T-helper 1 cell treated with Interleukin-12 subunit alpha and Interleukin-12 subunit beta and Interleukin-4 antibody, amounts not matched to agents 30 ng/mL and 1 ng/mL, for 36 hours (primary cell): ENCODE measurements around the gene SESN2. TPM values are rescaled to one million over a fixed set of nuclear protein-coding genes. Genes with fewer than 3 reads are reported as not detected.

Experiments
- intact Hi-C: fragments of 100-400 bp; cut with micrococcal nuclease; formaldehyde crosslinking; loops from one replicate; pipeline ENCODE4 v1.15.1; 2024
- total RNA-seq: library from RNA; stranded (reverse); gene quantifications from 2 replicates; pipeline ENCODE4 v1.2.3, GENCODE V29; 2022

Gene SESN2, protein sequence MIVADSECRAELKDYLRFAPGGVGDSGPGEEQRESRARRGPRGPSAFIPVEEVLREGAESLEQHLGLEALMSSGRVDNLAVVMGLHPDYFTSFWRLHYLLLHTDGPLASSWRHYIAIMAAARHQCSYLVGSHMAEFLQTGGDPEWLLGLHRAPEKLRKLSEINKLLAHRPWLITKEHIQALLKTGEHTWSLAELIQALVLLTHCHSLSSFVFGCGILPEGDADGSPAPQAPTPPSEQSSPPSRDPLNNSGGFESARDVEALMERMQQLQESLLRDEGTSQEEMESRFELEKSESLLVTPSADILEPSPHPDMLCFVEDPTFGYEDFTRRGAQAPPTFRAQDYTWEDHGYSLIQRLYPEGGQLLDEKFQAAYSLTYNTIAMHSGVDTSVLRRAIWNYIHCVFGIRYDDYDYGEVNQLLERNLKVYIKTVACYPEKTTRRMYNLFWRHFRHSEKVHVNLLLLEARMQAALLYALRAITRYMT
- 15.0 and 16.9 TPM in 2 replicates for total RNA-seq

DNA sequence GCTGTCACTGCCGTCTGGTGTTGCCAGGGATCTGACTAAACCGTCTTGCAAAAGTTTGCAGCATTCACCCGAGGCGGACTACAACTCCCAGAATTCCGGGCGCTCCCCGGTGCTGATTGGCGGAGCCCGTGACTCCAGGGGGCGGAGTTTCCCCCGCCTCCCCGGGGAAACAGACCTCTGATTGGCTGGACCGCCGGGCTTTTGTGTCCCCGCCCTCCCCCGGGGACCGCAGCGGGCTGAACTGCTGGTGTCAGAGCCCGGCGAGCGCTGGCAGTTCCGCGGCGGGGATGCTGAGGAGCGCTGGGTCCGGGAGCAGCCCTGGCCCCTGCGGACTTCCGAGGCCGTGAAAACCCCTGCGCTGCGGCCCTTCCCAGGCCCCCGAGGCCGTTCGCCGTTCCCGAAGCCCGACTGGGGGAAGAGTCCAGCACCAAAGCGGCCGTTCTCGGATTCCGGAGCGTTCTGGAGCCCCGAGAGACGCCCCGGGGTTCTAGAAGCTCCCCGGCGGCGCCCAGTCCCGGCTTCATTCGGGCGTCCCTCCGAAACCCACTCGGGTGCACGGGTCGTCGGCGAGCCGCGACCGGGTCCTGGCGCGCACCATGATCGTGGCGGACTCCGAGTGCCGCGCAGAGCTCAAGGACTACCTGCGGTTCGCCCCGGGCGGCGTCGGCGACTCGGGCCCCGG lies at the start of gene SESN2:
Gene SESN2 (plus strand): TSS at position 267 of the 682 bp plus-strand sequence. CDS start 330 bp downstream, at position 597.
- intact Hi-C loops: loop anchor here (1.0 to 5.0 kb wide), 9 partner anchors 11 to 668 kb away; partner anchors contain the start of genes ATP5IF1, EYA3, PHACTR4 and TRNAU1AP

DNA sequence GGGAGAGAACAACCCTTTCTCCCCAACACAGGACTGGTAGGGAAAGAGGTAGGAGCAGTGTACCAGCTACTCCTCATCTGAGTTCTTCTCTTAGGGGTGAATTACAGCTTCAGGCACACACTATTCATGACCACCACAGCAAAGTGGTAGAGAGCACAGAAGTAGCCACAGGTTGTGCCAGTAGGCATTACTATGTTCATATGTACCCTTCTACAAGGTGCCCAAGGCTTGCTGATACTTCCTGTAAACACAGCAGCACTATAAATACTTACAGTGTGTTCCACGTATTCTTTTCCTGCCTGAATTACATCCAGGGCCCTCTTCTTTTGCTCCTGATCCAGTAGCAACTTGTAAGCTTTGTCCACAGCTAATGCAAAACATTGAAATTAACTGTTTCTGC lies 49.6 kb upstream of the SESN2 start:
- intact Hi-C loops: loop anchor here (1.0 to 2.0 kb wide), 5 partner anchors 9 to 351 kb away; no protein-coding TSS in a partner anchor

DNA sequence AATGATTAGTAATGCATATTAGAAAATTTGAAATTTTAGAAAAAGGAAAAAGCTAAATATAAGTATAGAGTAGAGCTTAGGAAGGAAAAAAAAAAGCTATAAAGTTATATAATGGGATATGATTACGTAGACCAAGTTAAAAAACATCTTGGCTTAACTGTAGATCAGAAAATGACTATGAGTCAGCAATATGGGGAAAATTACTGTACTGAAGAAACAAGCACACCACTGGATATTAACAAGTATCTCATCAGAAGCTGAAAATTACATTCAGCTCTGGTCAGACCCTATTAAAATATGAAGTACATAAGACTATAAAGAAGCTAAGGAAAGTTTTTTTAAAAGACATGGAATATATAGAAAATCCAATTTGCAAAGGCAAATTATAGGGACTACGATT lies 46.0 kb upstream of the SESN2 start:
- intact Hi-C loops: no loop called here

DNA sequence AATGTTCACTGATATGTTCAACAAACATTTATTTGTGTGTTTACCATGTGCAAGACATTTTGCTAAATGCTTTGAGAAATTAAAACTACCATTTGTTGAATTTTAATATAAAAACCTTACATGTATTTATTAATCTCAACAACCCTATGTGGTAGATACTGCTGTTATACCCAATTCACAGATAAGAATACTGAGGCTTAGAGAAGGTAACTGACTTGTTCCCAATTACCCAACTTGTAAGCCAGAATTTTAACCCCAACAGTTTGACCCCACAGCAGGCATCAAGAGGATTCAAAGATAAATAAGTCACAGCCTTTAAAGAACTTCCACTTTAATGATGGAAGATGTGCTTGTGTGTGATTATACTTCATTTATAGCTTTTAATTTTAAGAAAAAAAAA lies 30.2 kb upstream of the SESN2 start:
- intact Hi-C loops: no loop called here

DNA sequence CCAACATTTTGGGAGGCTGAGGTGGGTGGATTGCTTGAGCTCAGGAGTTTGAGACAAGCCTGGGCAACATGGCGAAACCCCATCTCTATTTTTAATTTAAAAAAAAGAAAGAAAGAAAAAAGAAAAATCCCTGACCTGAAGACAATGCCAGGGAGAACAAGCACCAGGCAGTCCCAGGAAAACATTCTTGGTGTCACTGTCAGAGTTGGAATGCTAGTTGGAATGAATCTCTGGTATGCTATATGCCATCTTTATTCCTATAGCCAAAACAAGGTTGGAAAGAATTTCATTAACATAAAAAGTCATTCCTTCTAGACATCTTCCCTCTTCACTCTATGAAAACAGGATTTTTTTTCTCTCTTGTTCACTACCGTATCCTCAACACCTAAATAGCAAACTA lies 29.3 kb upstream of the SESN2 start:
- intact Hi-C loops: no loop called here

DNA sequence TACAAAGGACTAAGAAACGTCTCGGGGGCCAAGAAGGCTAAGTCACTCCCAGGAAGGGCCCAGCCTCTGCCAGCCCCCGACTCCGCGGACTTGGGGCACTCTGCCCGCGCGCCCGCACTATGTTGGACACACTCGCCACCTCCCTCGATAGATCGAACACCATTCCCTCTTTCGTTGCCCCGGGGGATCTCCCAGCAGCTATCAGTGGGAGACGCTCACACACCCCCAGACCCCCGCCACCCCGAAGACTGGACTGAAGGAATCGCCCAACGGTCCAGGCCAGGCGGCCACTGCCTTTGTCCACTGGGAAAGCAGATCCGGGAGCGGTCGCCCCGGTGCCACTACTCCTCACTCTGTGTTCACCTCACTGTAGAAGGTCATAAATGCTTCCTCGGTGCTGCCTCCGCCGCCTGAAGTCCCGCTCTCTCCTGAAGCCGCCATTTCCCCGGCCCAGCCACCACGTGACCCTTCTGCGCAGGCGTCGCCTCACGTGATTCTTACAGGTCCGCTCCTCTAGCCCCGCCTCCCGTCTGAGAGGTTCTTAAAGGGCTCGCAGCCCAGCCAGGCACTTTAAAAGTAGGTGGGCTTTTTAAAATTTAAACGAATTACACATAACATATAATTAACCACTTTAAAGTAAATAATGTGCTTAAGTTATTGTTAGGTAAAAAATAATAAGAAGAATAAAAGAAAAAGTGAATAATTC lies 26.6 kb upstream of the SESN2 start, which contains the start of gene DNAJC8:
Gene DNAJC8 (minus strand): TSS at position 472 of the 706 bp plus-strand sequence. CDS start 31 bp downstream, at position 441.
- intact Hi-C loops: loop anchor here (2.0 kb wide), 1 partner anchor 460 kb away; the partner anchor contains the start of gene STX12

DNA sequence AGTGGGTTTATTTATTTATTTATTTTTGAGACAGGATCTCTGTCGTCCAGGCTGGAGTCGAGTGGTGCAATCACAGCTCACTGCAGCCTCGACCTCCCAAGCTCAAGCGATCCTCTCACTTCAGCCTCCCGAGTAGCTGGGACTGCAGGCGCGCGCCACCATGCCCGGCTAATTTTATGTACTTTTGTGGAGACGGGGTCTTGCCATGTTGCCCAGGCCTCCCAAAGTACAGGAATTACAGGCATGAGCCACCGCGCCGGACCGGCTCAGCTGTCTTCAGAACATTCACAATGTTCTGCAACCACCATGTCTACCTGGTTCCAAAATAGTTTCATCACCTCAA lies 26.1 kb upstream of the SESN2 start:
- intact Hi-C loops: loop anchor here (2.0 kb wide), 1 partner anchor 460 kb away; the partner anchor contains the start of gene STX12

DNA sequence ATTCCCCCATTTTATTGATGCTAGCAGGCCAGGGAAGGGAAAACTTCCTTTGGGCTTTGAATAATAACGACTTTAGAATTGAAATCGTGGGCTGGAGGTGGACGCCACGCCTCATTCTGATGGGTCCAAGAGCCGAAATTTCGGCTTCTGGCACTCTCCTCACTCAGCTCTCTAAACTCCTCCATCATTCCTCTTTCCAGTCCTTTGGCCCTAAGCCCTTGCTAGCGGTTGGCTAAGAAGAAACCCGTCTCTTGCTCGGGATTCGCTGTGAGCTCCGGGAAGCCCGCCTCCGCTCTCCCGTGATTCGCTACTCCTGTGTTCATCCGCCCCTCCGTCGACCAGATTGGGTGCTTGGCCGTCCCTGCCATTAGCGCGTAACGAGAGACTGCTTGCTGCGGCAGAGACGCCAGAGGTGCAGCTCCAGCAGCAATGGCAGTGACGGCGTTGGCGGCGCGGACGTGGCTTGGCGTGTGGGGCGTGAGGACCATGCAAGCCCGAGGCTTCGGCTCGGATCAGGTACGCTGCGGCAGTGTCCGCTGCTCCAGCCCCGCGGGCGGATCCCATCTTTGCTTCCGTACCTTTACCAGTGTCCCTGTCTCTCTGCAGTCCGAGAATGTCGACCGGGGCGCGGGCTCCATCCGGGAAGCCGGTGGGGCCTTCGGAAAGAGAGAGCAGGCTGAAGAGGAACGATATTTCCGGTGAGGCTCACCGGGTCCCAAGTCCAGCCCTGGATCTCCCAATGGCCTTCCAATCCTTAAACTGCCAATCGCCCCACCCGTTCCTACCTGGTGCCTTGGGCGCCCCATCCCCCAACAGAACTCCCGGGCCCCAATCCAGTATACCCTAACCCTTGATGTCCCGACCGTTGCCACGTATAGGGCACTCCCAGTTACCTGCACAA lies 23.3 kb upstream of the SESN2 start, which contains the start of gene ATP5IF1:
Gene ATP5IF1 (plus strand): TSS at position 370 of the 901 bp plus-strand sequence. CDS start 60 bp downstream, at position 430.
- intact Hi-C loops: loop anchor here (1.0 kb wide), 5 partner anchors 10 to 364 kb away; partner anchors contain the start of genes EYA3, SESN2 and THEMIS2

DNA sequence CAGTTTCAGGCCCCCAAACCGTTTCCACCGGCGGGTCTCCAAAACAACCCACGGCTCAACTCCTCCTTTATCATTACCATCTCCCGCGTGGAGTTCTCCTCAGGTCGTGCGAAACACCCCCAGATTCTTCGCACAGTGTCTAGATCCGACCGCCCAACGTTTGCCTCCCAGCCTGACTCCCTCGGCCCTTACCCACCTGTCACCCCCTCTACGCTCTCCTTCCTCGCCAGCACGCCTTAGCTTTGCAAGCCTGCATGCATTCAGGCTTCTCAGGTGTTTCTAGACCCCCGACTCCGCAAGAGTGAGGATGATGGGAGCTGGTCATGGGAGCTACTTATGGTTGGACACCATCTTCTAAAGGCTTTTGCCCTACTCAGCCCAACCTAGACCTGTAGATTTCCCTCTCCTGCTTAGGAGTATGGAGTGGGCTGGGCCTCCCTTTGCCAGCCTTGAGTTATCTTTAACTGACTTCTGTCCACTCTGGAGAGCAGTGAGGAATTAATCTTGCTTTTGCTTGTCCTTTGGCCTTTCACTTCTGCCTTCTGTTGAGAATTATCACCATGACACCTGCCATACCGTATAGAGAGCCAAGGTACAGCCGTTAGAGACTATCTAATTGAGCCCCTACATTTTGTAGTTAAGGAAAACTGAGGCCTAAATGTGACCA lies 22.5 kb upstream of the SESN2 start:
- intact Hi-C loops: loop anchor here (1.0 kb wide), 3 partner anchors 10 to 92 kb away; partner anchors contain the start of gene SESN2

DNA sequence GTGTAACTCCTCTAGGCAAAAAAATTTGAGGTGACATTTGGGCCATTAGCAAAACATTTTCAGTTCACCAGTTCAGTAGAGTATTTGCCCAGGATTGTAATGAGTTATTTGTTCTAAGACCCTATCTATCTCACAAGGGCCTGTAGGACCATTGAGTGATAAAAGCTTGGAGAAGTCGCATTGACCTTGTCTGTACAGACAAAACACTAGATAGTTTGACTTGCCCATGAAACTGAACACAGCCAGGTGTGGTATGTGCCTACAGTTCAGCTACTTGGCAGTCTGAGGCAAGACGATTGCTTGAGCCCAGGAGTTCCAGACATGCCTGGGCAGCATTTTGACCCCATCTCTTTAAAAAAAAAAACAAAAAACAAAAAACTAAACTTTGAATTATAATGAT lies 20.3 kb upstream of the SESN2 start:
- intact Hi-C loops: no loop called here

DNA sequence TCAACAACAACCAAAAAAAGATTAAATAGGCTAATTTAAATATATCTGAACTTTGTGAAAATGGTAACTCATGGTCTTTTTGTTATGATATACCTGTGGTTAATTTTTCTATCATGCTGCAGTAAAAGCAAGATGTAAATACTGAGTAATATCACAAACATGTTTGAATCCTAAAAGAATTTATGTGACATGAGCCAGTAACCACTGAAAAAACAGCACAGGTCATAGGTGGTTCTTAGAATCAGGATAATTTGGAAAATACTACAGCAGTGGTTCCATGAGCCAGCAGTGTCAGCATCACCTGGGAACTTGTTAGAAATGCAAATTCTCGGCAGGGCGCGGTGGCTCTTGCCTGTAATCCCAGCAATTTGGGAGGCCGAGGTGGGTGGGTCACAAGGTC lies 19.3 kb upstream of the SESN2 start:
- intact Hi-C loops: no loop called here

DNA sequence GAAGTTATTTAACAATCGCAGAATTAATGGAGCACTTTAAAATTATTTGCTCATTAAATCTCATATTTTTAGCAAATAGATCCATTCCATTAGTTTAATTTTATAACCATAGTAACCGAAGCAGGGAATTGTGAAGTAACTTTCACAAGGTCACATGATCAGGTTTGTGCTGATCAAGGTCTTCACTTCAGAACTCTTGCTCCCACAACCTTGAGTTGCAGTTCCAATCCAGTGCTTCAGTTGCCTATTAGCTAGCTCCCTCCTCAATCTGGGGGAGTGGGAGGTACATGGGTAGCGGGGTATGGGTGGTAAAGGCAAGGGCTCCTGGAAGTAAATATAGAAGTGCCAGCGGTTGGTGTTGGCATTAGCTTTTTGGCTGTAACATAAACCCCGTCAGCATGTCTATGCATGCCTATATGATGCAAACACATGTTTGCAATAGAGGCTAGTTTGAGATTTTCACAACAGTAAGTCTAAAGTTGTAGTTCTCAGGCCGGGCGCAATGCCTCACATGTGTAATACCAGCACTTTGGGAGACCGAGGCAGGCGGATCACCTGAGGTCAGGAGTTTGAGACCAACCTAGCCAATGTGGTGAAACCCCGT lies 17.6 kb upstream of the SESN2 start:
- intact Hi-C loops: no loop called here

DNA sequence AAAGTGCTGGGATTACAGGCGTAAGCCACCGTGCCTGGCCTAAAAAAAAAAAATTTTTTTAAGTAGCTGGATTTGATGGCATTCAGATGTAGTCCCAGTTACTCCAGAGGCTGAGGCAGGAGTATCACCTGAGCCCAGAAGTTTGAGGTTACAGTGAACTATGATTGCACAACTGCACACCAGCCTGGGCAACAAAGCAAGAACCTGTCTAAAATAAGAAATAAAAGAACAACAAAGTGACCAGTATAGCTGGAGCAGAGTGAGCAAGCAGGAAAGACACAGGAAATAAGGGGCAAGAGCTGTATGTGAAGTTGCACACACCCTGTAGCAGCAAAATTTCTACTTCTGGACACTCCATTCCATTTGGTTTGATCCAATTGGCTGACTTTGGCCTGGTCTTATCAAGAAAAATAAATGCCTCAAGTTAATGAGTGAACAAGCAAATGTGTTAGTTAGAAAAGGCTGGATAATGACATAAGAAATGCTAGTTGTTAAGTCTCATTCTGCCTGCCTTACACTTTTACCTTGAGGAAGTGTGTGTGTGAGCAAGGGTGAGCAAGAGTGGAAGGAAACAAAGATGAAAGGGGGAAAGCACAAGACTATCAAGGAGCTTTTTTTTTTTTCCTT lies 15.5 kb upstream of the SESN2 start:
- intact Hi-C loops: no loop called here

DNA sequence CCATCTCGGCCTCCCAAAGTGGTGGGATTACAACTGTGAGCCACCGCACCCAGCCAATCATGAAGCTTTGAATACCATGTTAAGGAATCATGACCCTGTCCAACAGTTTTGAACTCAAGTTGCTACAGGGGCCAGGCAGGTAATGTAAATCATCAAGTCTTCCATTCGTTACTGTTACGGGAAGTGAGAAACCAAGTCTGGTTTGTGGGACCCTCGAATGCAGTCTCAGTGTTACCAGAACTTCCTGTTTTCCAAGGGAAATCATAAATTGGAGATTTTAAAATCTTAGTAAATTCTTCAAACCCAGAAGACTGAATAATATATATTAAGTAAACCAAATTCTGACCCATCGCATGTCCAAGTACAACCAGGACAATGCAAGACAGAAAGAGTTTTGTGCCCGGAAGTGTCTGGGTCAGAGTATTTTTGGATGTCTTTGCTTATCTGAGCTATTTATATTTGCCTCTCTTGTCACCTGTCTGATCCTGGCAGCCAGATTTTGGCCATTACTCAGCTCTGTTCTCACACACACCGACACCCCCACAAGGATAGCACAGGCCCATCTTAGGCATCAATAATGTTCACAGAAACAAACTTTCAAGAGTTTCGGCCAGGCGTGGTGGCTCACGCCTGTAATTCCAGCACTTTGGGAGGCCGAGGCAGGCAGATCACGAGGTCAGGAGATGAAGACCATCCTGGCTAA lies 14.6 kb upstream of the SESN2 start:
- intact Hi-C loops: loop anchor here (5.0 kb wide), 5 partner anchors 208 to 938 kb away; partner anchors contain the start of genes SRSF4, STX12 and YTHDF2

DNA sequence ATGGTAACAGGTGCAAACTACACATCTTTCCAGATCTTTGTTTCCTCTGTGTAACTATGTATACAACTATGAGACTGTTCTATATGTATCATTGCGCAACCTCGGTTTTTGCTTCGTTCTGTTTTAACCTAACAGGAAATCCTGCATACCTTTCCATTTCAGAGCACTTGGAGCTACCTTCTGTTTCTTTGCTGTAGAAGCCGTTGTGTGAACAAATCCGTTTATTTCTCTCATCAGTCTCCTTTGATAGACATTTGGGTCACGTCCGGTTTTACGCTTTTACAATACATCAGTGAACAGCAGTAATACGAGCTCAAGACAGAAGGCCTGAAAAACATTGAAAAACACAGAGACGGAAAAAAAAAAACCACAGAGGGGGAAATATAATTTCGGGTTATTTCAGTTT lies 12.9 kb upstream of the SESN2 start:
- intact Hi-C loops: loop anchor here (1.0 to 5.0 kb wide), 9 partner anchors 10 to 936 kb away; partner anchors contain the start of genes ATP5IF1, FAM76A, GMEB1 and SRSF4

DNA sequence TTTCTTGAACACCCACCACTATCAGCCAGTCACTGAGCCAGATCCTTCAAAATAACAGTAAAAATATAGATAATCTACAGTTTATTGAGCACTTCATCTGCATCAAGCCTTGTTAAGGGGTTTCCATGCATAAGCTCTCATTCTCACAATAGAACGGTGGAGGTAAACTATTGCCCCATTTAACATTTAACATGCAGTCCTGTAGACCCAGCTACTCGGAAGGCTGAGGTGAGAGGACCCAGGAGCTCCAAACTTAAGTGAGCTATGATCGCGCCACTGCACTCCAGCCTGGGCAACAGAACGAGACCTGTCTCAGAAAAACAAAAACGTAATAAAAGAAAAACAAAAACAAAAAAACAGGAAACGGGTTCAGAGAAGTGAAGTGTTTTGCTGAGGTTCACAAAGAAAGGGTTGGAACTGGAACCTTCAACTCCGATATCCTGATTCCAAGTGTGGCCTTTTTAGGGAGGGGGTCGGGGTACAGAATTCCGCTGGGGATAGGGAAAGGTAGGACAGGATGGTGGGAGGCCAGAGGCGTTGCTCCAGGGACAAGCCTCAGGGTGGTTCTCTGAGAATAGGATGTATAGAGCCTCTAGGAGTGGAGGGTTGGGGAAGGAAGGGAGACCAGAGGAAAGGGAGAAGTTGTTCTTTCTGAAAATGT lies 11.6 kb upstream of the SESN2 start:
- intact Hi-C loops: loop anchor here (1.0 to 5.0 kb wide), 19 partner anchors 12 to 935 kb away; partner anchors contain the start of genes EYA3, FAM76A, GMEB1 and PHACTR4
